Mesendoderm (in vitro differentiated cells): ENCODE data around the gene CAMK4.

Experiments
- DNase-seq: peaks from one replicate; pipeline ENCODE4 v3.0.0; 2013
- H2AK5ac ChIP-seq: 2 replicates; pipeline ENCODE4 v1.6.1; 2013; ENCODE audit warnings: low read length, inconsistent platforms
- H2BK120ac ChIP-seq: 2 replicates; pipeline ENCODE4 v1.6.1; 2013; ENCODE audit warnings: low read depth, mild to moderate bottlenecking, low read length, moderate library complexity, mixed read lengths
- H2BK15ac ChIP-seq: replicated peaks from 2 replicates; pipeline ENCODE4 v1.6.1; 2013; ENCODE audit warnings: low read depth, mild to moderate bottlenecking, moderate library complexity
- H2BK5ac ChIP-seq: 2 replicates; pipeline ENCODE4 v1.6.1; 2013; ENCODE audit warnings: low read length, inconsistent platforms
- H3K18ac ChIP-seq: 2 replicates; pipeline ENCODE4 v1.6.1; 2013; ENCODE audit warnings: mild to moderate bottlenecking, low read length, mixed read lengths
- H3K23ac ChIP-seq: one replicate; pipeline ENCODE4 v1.6.1; 2013; ENCODE audit warnings: low read length
- H3K27ac ChIP-seq: 2 replicates; pipeline ENCODE4 v1.5.1; 2013; ENCODE audit warnings: low read depth, mild to moderate bottlenecking, inconsistent platforms, low read length, moderate library complexity
- H3K27me3 ChIP-seq: 2 replicates; pipeline ENCODE4 v1.6.1; 2013; ENCODE audit warnings: low read length, control low read depth, mild to moderate bottlenecking, inconsistent platforms; ENCODE audit not compliant: insufficient read depth, poor library complexity
- H3K36me3 ChIP-seq: 2 replicates; pipeline ENCODE4 v1.6.1; 2013; ENCODE audit warnings: low read length, inconsistent platforms; ENCODE audit not compliant: control insufficient read depth, insufficient read depth
- H3K4ac ChIP-seq: one replicate; pipeline ENCODE4 v1.6.1; 2013; ENCODE audit warnings: low read depth, mild to moderate bottlenecking, low read length, moderate library complexity
- H3K4me1 ChIP-seq: 2 replicates; pipeline ENCODE4 v1.6.1; 2013; ENCODE audit warnings: low read depth, low read length, inconsistent platforms; ENCODE audit not compliant: control insufficient read depth
- H3K4me2 ChIP-seq: 2 replicates; pipeline ENCODE4 v1.6.1; 2013; ENCODE audit warnings: low read length
- H3K4me3 ChIP-seq: 2 replicates; pipeline ENCODE4 v1.5.1; 2013; ENCODE audit warnings: mild to moderate bottlenecking, low read length
- H3K56ac ChIP-seq: one replicate; pipeline ENCODE4 v1.6.1; 2013; ENCODE audit warnings: low read length
- H3K79me1 ChIP-seq: 2 replicates; pipeline ENCODE4 v1.6.1; 2013; ENCODE audit warnings: low read length, inconsistent platforms
- H3K79me2 ChIP-seq: 2 replicates; pipeline ENCODE4 v1.6.1; 2013; ENCODE audit warnings: mild to moderate bottlenecking, low read length; ENCODE audit not compliant: control insufficient read depth, insufficient read depth
- H3K9ac ChIP-seq: 2 replicates; pipeline ENCODE4 v1.6.1; 2013; ENCODE audit warnings: low read length, inconsistent platforms
- H4K5ac ChIP-seq: one replicate; pipeline ENCODE4 v1.6.1; 2013; ENCODE audit warnings: low read length
- H4K8ac ChIP-seq: one replicate; pipeline ENCODE4 v1.6.1; 2013; ENCODE audit warnings: low read depth, mild to moderate bottlenecking, control low read depth, low read length, moderate library complexity
- WGBS: extraction: QIAGEN DNeasy Blood & Tissue Kit; methylation state at CpG from one replicate; pipeline ENCODE4 v1.1.7; 2013; ENCODE audit warnings: low lambda C conversion rate, missing lambda C conversion rate; ENCODE audit not compliant: insufficient coverage; ENCODE audit errors: extremely low coverage; 5-methylcytosine and 5-hydroxymethylcytosine counted together

The CAMK4 gene

GRCh38 chr5:111394586-111394985, 170.4 kb downstream of the CAMK4 start:
- Histone ChIP-seq H3K4me3 (no peak overlapping the region), H3K79me1 (no peaks in the 10 kb centered on the region), H3K18ac (no peak overlapping the region), H4K8ac (no peak overlapping the region), H3K23ac (no peak overlapping the region), H3K9ac (no peak overlapping the region), H2BK5ac (no peak overlapping the region), H3K56ac (no peak overlapping the region), H2BK15ac (no peak overlapping the region), H2AK5ac (no peak overlapping the region), H2BK120ac (no peak overlapping the region), H4K5ac (no peak overlapping the region), H3K4me1 (no peaks in the 10 kb centered on the region), H3K27ac (no peak overlapping the region), H3K4me2 (no peak overlapping the region), H3K27me3 (no peaks in the 10 kb centered on the region), H3K4ac (no peak overlapping the region), H3K79me2 (no peaks in the 10 kb centered on the region), H3K36me3 (no peaks in the 10 kb centered on the region)
- no peak for DNase-seq
- no CpG with 5 or more reads among the region's 3 CpGs for WGBS

- Histone ChIP-seq H3K4me1 (no peaks in the 10 kb centered on the region), H3K4me2 (no peak overlapping the region), H3K79me1 (no peaks in the 10 kb centered on the region), H4K8ac (no peak overlapping the region), H3K9ac (no peak overlapping the region), H3K4me3 (no peak overlapping the region), H3K56ac (no peak overlapping the region), H2BK120ac (no peak overlapping the region), H4K5ac (no peak overlapping the region), H3K18ac (no peak overlapping the region), H3K4ac (no peak overlapping the region), H3K27ac (no peak overlapping the region), H2BK5ac (no peak overlapping the region), H3K79me2 (no peaks in the 10 kb centered on the region), H2BK15ac (no peak overlapping the region), H2AK5ac (no peak overlapping the region), H3K23ac (no peak overlapping the region), H3K27me3 (no peaks in the 10 kb centered on the region), H3K36me3 (no peaks in the 10 kb centered on the region)
- no CpG with 5 or more reads among the region's 2 CpGs for WGBS
- no peak for DNase-seq
Measured at GRCh38 chr5:111398013-111398412, 173.8 kb downstream of the CAMK4 start.

GRCh38 chr5:111399113-111399512, 174.9 kb downstream of the CAMK4 start:
- no peak overlapping the region for H2BK15ac ChIP-seq
- no peaks in the 10 kb centered on the region for H3K79me1 ChIP-seq
- no peak overlapping the region for H3K4me2 ChIP-seq
- H2BK5ac ChIP-seq = no peak overlapping the region
- H2AK5ac ChIP-seq = no peak overlapping the region
- no peak overlapping the region for H3K23ac ChIP-seq
- no peak overlapping the region for H3K56ac ChIP-seq
- no peak overlapping the region for H3K18ac ChIP-seq
- H3K79me2 ChIP-seq = no peaks in the 10 kb centered on the region
- no peak overlapping the region for H3K9ac ChIP-seq
- no CpG with 5 or more reads among the region's 2 CpGs for WGBS
- H3K27ac ChIP-seq = no peak overlapping the region
- no peak overlapping the region for H4K5ac ChIP-seq
- no peak overlapping the region for H3K4ac ChIP-seq
- no peaks in the 10 kb centered on the region for H3K36me3 ChIP-seq
- H3K27me3 ChIP-seq = no peaks in the 10 kb centered on the region
- H4K8ac ChIP-seq = no peak overlapping the region
- H3K4me1 ChIP-seq = no peaks in the 10 kb centered on the region
- no peak overlapping the region for H3K4me3 ChIP-seq
- DNase-seq = no peak
- no peak overlapping the region for H2BK120ac ChIP-seq

- Histone ChIP-seq H3K79me2 (no peaks in the 10 kb centered on the region), H2AK5ac (no peak overlapping the region), H3K79me1 (no peaks in the 10 kb centered on the region), H3K27me3 (no peaks in the 10 kb centered on the region), H3K27ac (no peak overlapping the region), H3K56ac (no peak overlapping the region), H2BK15ac (no peak overlapping the region), H4K8ac (no peak overlapping the region), H3K18ac (no peak overlapping the region), H2BK5ac (no peak overlapping the region), H3K4ac (no peak overlapping the region), H3K36me3 (no peaks in the 10 kb centered on the region), H3K9ac (no peak overlapping the region), H3K23ac (no peak overlapping the region), H2BK120ac (no peak overlapping the region), H3K4me1 (no peaks in the 10 kb centered on the region), H3K4me3 (no peak overlapping the region), H3K4me2 (no peak overlapping the region), H4K5ac (no peak overlapping the region)
- no peak for DNase-seq
- no CpG with 5 or more reads among the region's 2 CpGs for WGBS
Measured at GRCh38 chr5:111401906-111402305, 177.7 kb downstream of the CAMK4 start.

GRCh38 chr5:111404270-111404769, 180.1 kb downstream of the CAMK4 start:
- Histone ChIP-seq H2BK120ac (no peak overlapping the region), H3K4me1 (no peaks in the 10 kb centered on the region), H3K79me1 (no peaks in the 10 kb centered on the region), H3K4ac (no peak overlapping the region), H3K27me3 (no peaks in the 10 kb centered on the region), H3K27ac (no peak overlapping the region), H4K5ac (no peak overlapping the region), H3K23ac (no peak overlapping the region), H3K36me3 (no peaks in the 10 kb centered on the region), H3K4me2 (no peak overlapping the region), H3K79me2 (no peaks in the 10 kb centered on the region), H2AK5ac (no peak overlapping the region), H4K8ac (no peak overlapping the region), H2BK15ac (no peak overlapping the region), H3K9ac (no peak overlapping the region), H3K56ac (no peak overlapping the region), H2BK5ac (no peak overlapping the region), H3K4me3 (no peak overlapping the region), H3K18ac (no peak overlapping the region)
- no CpG with 5 or more reads among the region's 2 CpGs for WGBS
- DNase-seq = no peak

GRCh38 chr5:111407562-111407961, 183.4 kb downstream of the CAMK4 start:
- no peak overlapping the region for H3K9ac ChIP-seq
- H2BK15ac ChIP-seq = no peak overlapping the region

More at GRCh38 chr5:111407562-111407961, 183.4 kb downstream of the CAMK4 start:
- Histone ChIP-seq H3K56ac (no peak overlapping the region), H3K18ac (no peak overlapping the region), H3K79me1 (no peaks in the 10 kb centered on the region), H3K4me3 (no peak overlapping the region), H2AK5ac (no peak overlapping the region), H3K79me2 (no peaks in the 10 kb centered on the region), H4K8ac (no peak overlapping the region), H3K4me2 (no peak overlapping the region), H2BK120ac (no peak overlapping the region), H3K27ac (no peak overlapping the region), H3K36me3 (no peaks in the 10 kb centered on the region), H3K4ac (no peak overlapping the region), H4K5ac (no peak overlapping the region), H2BK5ac (no peak overlapping the region), H3K23ac (no peak overlapping the region), H3K4me1 (no peaks in the 10 kb centered on the region), H3K27me3 (no peaks in the 10 kb centered on the region)
- no peak for DNase-seq
